ENCODE measurements around the gene CREBZF.

DNA sequence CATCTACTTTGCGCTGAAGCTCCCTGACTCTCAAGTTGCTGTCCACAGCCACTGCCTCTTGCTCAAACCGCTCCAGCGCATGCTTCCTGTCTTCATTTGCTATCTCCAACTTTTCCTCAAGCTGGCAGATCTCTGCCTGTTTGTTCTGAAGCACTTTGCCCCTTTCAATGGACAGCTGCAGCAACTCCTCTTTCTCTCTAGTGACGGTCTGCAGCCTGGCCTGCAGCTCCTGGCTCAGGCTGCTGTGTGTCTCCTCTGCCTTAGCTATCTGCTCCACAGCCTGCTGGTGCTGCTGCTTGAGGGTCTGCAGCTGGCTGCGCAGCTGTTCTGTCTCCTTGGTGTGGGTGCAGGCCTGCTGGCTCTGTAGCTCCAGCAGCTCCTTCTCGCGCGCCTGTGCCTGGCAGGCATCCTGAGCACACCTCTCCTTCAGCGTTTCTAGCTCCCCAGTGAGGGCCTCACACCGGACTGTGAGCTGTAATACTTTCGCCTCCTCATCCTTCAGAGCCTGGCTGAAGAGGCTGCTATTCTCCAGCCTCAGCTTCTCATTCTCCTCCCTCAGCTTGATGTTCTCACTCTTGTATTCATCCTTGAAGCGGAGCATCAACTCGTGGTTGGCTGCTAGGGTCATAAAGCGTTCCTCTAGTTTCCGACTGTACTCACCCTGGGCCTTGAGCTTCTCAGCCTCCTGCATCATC is 20.3 kb upstream of the CREBZF start:
- TF ChIP-seq, protein P1, sequence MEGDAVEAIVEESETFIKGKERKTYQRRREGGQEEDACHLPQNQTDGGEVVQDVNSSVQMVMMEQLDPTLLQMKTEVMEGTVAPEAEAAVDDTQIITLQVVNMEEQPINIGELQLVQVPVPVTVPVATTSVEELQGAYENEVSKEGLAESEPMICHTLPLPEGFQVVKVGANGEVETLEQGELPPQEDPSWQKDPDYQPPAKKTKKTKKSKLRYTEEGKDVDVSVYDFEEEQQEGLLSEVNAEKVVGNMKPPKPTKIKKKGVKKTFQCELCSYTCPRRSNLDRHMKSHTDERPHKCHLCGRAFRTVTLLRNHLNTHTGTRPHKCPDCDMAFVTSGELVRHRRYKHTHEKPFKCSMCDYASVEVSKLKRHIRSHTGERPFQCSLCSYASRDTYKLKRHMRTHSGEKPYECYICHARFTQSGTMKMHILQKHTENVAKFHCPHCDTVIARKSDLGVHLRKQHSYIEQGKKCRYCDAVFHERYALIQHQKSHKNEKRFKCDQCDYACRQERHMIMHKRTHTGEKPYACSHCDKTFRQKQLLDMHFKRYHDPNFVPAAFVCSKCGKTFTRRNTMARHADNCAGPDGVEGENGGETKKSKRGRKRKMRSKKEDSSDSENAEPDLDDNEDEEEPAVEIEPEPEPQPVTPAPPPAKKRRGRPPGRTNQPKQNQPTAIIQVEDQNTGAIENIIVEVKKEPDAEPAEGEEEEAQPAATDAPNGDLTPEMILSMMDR (IDR thresholded peaks at IDR 0.05): no peak
- no peak for TF ChIP-seq ZFX (IDR thresholded peaks at IDR 0.05; ENCODE audit: borderline replicate concordance)
